GM19452 (cell line): ENCODE data around the gene PLEKHG2.
"Not testable (repeated sequence)": the region's sequence is repeated elsewhere in the genome, so short reads cannot be mapped to it uniquely, and the experiment has no call there.

Source experiments
- ATAC-seq: cut with Tn5 transposase; IDR thresholded peaks from one replicate; pipeline ENCODE4 v1.9.1; 2021; ENCODE audit not compliant: unreplicated experiment

Gene PLEKHG2

DNA sequence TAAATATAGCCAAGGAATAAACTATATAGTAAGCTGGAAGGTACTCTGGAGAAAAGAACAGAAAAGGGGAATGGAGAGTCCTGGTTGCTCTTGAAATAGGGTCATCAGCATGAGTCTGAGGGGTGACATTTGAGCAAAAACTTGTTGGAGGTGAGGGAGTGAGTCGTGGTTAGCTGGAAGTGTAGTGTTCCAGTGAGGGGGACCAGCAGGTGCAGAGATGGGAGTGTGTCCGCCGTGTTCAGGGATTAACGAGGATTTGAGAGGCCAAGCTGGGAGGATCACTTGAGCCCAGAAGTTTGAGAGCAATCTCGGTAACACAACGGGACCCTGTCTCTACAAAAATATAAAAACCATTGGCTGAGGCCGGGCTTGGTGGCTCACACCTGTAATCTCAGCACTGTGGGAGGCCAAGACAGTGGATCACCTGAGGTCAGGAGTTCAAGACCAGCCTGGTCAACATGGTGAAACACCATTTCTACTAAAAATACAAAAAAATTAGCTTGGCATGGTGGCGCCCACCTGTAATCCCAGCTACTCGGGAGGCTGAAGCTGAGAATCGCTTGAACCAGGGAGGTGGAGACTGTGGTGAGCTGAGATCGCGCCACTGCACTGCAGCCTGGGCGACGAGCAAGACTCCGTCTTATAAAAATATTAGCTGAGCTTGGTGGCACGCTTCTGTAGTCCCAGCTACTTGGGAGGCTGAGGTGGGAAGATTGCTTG, 34.1 kb downstream of the PLEKHG2 start:
- no peak for ATAC-seq

DNA sequence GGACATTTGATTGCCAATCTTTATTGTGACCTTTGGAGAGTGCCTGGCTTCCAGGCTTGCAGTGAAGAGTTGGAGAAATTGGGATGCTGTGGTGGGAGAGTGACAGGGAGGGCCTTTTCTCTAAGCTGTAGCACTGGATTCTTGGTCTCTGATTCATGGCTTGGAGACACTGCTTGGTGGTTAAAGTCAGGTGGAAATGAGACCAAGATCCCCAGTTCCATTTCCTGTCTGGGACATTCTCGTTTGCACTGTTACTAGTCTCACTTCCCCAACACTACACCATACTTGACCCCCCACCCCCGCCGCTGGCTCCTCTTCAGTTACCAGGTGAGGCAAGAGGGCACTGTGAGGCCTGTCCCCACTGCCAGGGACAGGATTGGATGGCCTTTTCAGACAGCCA, 35.8 kb downstream of the PLEKHG2 start:
- ATAC-seq, result no peak

- no peak for ATAC-seq
Measured at GRCh38 chr19:39449116-39449797, 36.8 kb downstream of the PLEKHG2 start.

- not testable (repeated sequence) for ATAC-seq
Measured at GRCh38 chr19:39451257-39451656, 38.8 kb downstream of the PLEKHG2 start.

DNA sequence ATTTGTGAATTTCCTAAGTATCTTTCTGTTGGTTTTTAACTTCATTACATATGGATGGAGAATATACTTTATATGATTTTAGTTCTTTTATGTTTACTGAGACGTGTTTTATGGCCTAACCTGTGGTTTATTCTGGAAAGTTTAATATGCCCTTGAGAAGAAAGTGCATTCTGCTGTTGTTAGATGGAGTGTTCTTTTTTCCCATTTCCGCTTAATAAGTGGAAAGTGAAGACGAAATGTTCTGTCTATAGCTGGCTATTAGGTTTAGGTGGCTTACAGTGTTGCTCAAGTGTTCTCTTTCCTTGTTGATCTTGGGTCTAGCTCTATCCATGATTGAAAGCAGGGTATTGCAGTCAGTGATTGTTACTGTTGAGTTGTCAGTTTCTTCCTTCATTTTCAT, 50.9 kb downstream of the PLEKHG2 start:
- no peak for ATAC-seq

GRCh38 chr19:39465956-39466747, 53.7 kb downstream of the PLEKHG2 start:
- ATAC-seq, result no peak

GRCh38 chr19:39467941-39468340, 55.5 kb downstream of the PLEKHG2 start:
- ATAC-seq, result no peak

DNA sequence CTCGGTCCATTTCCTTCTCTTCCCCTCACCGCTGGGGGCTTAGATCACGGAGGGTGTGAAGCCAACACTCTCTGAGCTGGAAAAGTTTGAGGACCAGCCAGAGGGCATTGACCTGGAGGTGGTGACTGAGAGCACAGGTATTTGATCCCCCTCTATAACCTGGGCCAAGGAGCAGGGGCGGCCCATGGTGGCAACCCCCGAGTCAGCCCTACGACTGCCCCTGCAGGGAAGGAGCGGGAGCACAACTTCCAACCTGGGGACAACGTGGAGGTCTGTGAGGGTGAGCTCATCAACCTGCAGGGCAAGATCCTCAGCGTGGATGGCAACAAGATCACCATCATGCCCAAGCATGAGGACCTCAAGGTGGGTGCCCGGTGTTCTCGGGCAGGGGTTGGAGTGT, 56.6 kb downstream of the PLEKHG2 start:
- no peak for ATAC-seq

GRCh38 chr19:39469567-39469966, 57.1 kb downstream of the PLEKHG2 start:
- no peak for ATAC-seq

DNA sequence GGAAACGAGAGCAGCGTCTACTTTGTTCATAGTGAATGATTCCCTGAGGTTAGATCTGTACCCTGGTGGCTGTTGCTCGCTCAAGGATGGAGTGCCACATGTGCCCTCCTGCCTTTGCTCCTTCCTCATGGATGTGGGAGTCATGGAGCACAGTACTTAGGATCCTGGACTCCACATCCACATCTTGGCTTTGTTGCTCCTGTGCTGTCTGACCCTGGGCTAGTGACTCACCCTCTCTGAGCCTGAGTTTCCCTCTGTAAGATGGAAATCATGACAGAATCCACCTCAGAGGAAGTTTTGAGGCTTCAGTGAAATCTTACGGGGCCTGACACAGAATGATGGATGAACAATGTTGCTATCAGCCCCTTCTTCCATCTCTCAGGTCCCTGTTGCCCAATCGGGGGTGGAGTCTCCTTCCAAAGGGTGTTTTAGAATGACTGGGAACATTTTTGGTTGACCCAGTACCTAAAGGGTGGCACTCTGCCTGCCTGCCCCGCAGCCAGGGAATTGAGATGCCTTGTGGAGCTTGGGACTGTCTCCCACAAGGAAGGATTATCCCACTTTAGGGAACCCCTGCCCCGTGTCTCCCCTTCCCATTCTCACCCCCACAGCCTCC, 58.4 kb downstream of the PLEKHG2 start:
- no peak for ATAC-seq

DNA sequence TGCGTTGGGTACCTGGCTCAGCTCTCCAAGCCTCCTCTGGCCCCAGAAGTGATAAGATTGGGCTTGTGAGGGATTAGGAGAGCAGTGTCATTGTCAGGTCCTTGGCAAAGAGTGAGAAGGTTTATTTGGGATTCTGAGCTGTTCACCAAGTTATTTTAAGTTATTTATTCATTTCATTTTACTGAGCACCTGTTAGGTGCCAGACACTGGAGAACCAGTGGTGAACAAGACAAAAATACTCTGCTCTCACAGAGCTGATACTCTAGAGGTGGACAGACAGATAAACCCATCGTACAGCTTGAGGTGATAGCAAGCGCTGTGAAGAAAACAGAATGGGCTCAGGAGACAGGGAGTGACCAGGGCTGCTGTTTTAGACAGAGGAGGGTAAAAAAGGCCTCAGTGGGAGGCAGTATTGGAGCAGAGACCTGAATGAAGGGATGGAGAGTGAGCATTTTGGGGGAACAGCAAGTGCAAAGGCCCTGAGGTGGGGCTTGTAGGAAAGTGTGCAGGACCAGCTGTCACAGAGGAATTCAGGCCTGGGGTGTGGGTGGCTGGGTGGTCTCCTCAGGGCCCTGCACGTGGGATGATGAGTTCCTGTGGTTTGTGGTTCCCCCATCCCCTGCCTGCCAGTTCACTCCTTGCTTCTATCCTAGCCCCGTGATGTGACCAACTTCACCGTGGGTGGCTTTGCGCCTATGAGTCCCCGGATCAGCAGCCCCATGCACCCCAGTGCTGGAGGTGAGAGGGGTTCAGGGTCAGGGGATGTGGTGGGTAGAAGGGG, 59.5 kb downstream of the PLEKHG2 start:
- ATAC-seq, result no peak

GRCh38 chr19:39472746-39473442, 60.4 kb downstream of the PLEKHG2 start:
- ATAC-seq, result no peak

GRCh38 chr19:39473443-39473960, 61.0 kb downstream of the PLEKHG2 start:
- ATAC-seq, result no peak

- no peak for ATAC-seq
Measured at GRCh38 chr19:39474139-39474620, 61.7 kb downstream of the PLEKHG2 start.

GRCh38 chr19:39475748-39476147, 63.3 kb downstream of the PLEKHG2 start:
- no peak for ATAC-seq
